DOHH2 (cell line): ENCODE results near the gene C19orf85.
"Not testable (repeated sequence)": the region's sequence is repeated elsewhere in the genome, so short reads cannot be mapped to it uniquely, and the experiment has no call there.

Experiments used
- CTCF ChIP-seq: fragments of 200-600 bp; sonication (generic); IDR thresholded peaks from one replicate; pipeline ENCODE4 v1.5.1; 2014; ENCODE audit warnings: antibody characterized with exemption, mild to moderate bottlenecking, low read depth, low read length; ENCODE audit not compliant: poor library complexity, severe bottlenecking
- EZH2phosphoT487 ChIP-seq: fragments of 200-600 bp; sonication (generic); IDR thresholded peaks from 2 replicates; pipeline ENCODE4 v1.6.1; 2017; ENCODE audit warnings: borderline replicate concordance, mild to moderate bottlenecking, antibody characterized with exemption, low read length, moderate library complexity, mixed read lengths

- not testable (repeated sequence) for TF ChIP-seq CTCF, EZH2phosphoT487
Observed at GRCh38 chr19:55448175-55448490, 16.4 kb downstream of the C19orf85 start.
